ENCODE results near the gene DIDO1. TPM values are rescaled to one million over a fixed set of nuclear protein-coding genes. Genes with fewer than 3 reads are reported as not detected.

Gene DIDO1
- total and polyA plus RNA-seq, 9 of the 15 experiments (the other 6 are each of a cell fraction or from before 2014, with no cell fraction given): 4.4 to 46.8 (median 31.2) TPM

DNA sequence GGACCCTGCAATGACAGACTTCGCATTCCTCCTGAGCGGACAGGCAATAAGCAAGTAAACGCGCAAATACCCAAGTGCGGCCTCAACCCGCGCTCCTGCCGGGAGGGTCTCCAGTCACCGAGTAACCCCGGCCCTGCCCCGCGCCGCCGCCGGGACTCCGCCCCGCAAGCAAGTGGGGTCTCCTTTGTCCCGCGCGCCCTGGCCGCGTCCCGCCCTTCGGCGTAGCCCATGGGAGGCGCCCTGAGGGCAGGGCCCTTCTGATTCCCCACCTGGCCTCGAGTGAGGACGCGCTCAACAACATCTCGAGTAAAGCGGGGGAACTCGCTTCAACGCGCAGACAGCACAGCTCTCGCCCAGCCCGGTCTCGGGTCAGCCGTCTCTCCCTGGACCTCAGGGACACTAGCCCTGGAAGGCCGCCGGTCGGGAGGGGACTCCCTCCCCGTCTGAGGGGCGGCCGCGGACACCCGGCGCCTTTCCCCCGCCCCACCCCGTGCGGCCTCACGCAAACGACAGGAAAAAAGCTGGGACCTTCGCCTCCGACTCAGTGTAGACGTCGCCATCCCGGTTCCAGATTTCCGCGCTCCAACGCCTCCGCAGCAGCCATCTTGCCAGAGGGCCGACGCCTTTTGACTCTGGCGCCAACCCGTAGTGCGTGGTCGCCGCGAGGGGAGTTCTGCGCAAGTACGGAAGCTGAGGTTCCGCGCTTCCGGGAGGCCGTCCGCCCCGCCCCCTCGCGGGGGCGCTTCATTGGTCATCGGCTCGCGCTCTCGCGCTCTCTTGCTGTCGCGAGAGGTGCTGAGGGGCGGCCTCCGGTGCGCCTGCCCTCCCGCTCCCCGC lies 11.2 kb upstream of the DIDO1 start (continued):
- TF ChIP-seq, protein P1, sequence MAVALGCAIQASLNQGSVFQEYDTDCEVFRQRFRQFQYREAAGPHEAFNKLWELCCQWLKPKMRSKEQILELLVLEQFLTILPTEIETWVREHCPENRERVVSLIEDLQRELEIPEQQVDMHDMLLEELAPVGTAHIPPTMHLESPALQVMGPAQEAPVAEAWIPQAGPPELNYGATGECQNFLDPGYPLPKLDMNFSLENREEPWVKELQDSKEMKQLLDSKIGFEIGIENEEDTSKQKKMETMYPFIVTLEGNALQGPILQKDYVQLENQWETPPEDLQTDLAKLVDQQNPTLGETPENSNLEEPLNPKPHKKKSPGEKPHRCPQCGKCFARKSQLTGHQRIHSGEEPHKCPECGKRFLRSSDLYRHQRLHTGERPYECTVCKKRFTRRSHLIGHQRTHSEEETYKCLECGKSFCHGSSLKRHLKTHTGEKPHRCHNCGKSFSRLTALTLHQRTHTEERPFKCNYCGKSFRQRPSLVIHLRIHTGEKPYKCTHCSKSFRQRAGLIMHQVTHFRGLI (CRISPR knock-in tag; IDR thresholded peaks at IDR 0.05): no peak
- no peak for TF ChIP-seq SP2 (IDR thresholded peaks at IDR 0.05; ENCODE audit: extremely low read depth, low read depth, low read length, poor library complexity, severe bottlenecking)
- TF ChIP-seq, protein P2, sequence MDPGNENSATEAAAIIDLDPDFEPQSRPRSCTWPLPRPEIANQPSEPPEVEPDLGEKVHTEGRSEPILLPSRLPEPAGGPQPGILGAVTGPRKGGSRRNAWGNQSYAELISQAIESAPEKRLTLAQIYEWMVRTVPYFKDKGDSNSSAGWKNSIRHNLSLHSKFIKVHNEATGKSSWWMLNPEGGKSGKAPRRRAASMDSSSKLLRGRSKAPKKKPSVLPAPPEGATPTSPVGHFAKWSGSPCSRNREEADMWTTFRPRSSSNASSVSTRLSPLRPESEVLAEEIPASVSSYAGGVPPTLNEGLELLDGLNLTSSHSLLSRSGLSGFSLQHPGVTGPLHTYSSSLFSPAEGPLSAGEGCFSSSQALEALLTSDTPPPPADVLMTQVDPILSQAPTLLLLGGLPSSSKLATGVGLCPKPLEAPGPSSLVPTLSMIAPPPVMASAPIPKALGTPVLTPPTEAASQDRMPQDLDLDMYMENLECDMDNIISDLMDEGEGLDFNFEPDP (CRISPR knock-in tag; IDR thresholded peaks at IDR 0.05): no peak
- TF ChIP-seq ZNF764 (CRISPR knock-in tag; IDR thresholded peaks at IDR 0.05; ENCODE audit: low read depth): no peak
- no peak for TF ChIP-seq ZNF121 (CRISPR knock-in tag; conservative IDR thresholded peaks at IDR 0.05)
- TF ChIP-seq, protein P3, sequence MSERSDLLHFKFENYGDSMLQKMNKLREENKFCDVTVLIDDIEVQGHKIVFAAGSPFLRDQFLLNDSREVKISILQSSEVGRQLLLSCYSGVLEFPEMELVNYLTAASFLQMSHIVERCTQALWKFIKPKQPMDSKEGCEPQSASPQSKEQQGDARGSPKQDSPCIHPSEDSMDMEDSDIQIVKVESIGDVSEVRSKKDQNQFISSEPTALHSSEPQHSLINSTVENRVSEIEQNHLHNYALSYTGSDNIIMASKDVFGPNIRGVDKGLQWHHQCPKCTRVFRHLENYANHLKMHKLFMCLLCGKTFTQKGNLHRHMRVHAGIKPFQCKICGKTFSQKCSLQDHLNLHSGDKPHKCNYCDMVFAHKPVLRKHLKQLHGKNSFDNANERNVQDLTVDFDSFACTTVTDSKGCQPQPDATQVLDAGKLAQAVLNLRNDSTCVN (CRISPR knock-in tag; IDR thresholded peaks at IDR 0.05): no peak
- no peak for TF ChIP-seq NFIX (CRISPR knock-in tag; IDR thresholded peaks at IDR 0.05; ENCODE audit: low read depth)
- no peak for TF ChIP-seq SIX5 (IDR thresholded peaks at IDR 0.05; ENCODE audit: borderline replicate concordance in 1 of 2, insufficient read depth in 1 of 2, low read depth in 1 of 2, low read length in 2 of 2)
- no peak for TF ChIP-seq FOXJ3 (CRISPR knock-in tag; IDR thresholded peaks at IDR 0.05)
- no peak for TF ChIP-seq JUNB (CRISPR knock-in tag; conservative IDR thresholded peaks at IDR 0.05)
- peak; percentile 23; the same call in 1 of the 2 replicates for TF ChIP-seq KAT7 (CRISPR knock-in tag; IDR thresholded peaks at IDR 0.05; ENCODE audit: borderline replicate concordance)
- TF ChIP-seq, protein P4, sequence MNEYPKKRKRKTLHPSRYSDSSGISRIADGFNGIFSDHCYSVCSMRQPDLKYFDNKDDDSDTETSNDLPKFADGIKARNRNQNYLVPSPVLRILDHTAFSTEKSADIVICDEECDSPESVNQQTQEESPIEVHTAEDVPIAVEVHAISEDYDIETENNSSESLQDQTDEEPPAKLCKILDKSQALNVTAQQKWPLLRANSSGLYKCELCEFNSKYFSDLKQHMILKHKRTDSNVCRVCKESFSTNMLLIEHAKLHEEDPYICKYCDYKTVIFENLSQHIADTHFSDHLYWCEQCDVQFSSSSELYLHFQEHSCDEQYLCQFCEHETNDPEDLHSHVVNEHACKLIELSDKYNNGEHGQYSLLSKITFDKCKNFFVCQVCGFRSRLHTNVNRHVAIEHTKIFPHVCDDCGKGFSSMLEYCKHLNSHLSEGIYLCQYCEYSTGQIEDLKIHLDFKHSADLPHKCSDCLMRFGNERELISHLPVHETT (CRISPR knock-in tag; conservative IDR thresholded peaks at IDR 0.05 in 1 of 2, IDR thresholded peaks at IDR 0.05 in 1 of 2): no peak
- TF ChIP-seq SRF (CRISPR knock-in tag; IDR thresholded peaks at IDR 0.05): no peak

Measured in K562 (cell line).